ENCODE results near the gene GUCD1. TPM values are rescaled to one million over a fixed set of nuclear protein-coding genes. Genes with fewer than 3 reads are reported as not detected.

Gene GUCD1
- total and polyA plus RNA-seq, 2 of the 13 experiments (the other 11 are each of a cell fraction or from before 2014, with no cell fraction given), result 128 to 245 TPM

DNA sequence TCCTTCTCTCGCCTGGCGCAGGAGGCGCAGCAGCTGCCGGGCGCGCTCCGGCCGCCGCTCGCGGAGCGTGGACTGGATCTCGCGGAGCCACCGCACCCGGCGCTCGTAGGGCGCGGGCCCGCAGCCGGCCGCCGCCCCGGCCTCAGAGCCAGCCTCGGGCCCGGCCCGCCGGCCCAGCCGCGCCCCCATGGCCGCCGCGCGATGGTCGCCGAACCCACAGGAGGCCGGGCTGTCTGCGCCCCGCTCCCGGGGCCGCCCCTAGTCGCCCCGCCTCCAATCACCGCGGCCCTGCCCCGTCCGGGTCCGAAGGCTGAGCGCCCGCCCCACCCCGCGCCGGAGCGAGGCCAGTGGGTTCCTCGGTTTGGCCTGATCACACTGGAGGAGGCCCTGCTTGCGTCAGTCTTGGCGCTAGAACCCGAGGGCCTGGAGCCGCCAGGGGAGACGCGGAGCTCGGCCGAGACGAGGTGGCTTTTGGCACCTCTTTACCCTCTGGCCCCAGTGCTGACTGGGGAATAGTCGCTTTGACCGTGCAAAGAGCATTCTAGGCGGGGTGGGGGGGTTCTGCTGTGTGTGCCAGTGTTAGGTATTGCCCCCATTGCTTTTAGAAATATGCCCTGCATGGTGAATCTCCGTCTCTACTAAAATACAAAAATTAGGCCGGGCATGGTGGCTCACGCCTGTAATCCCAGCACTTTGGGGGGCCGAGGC lies 38.1 kb upstream of the GUCD1 start, which contains the start of gene LRRC75B (continued):
- TF ChIP-seq, protein P1, sequence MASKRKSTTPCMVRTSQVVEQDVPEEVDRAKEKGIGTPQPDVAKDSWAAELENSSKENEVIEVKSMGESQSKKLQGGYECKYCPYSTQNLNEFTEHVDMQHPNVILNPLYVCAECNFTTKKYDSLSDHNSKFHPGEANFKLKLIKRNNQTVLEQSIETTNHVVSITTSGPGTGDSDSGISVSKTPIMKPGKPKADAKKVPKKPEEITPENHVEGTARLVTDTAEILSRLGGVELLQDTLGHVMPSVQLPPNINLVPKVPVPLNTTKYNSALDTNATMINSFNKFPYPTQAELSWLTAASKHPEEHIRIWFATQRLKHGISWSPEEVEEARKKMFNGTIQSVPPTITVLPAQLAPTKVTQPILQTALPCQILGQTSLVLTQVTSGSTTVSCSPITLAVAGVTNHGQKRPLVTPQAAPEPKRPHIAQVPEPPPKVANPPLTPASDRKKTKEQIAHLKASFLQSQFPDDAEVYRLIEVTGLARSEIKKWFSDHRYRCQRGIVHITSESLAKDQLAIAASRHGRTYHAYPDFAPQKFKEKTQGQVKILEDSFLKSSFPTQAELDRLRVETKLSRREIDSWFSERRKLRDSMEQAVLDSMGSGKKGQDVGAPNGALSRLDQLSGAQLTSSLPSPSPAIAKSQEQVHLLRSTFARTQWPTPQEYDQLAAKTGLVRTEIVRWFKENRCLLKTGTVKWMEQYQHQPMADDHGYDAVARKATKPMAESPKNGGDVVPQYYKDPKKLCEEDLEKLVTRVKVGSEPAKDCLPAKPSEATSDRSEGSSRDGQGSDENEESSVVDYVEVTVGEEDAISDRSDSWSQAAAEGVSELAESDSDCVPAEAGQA (IDR thresholded peaks at IDR 0.05; ENCODE audit: low read depth), result no peak
- TF ChIP-seq, protein P1 (CRISPR knock-in tag; IDR thresholded peaks at IDR 0.05; ENCODE audit: borderline replicate concordance), result no peak
- TF ChIP-seq U2AF1 (optimal IDR thresholded peaks at IDR 0.05; ENCODE audit: low read depth, low read length) (no peak), ZNF20 (CRISPR knock-in tag; IDR thresholded peaks at IDR 0.05) (no peak), ZNF615 (CRISPR knock-in tag; IDR thresholded peaks at IDR 0.05; ENCODE audit: borderline replicate concordance) (no peak), PRMT3 (CRISPR knock-in tag; IDR thresholded peaks at IDR 0.05; ENCODE audit: borderline replicate concordance, low read depth) (no peak), TCF7 (IDR thresholded peaks at IDR 0.05; ENCODE audit: low read depth) (no peak), RBM39 (IDR thresholded peaks at IDR 0.05; ENCODE audit: low read depth, low read length, poor library complexity, severe bottlenecking) (peak; percentile 26), ZNF230 (CRISPR knock-in tag; IDR thresholded peaks at IDR 0.05) (no peak), CCDC6 (CRISPR knock-in tag; IDR thresholded peaks at IDR 0.05) (no peak), CHCHD3 (CRISPR knock-in tag; IDR thresholded peaks at IDR 0.05) (no peak), ZNF207 (IDR thresholded peaks at IDR 0.05; ENCODE audit: borderline replicate concordance) (no peak), ZSCAN21 (CRISPR knock-in tag; IDR thresholded peaks at IDR 0.05; ENCODE audit: borderline replicate concordance) (no peak; the same call in 1 of the 2 replicates), AHR (CRISPR knock-in tag; IDR thresholded peaks at IDR 0.05) (no peak), NFKB2 (CRISPR knock-in tag; IDR thresholded peaks at IDR 0.05; ENCODE audit: borderline replicate concordance) (peak; percentile 27; the same call in 1 of the 2 replicates), ZNF569 (CRISPR knock-in tag; IDR thresholded peaks at IDR 0.05; ENCODE audit: borderline replicate concordance) (no peak), ZNF510 (CRISPR knock-in tag; IDR thresholded peaks at IDR 0.05; ENCODE audit: low read depth) (no peak), ZSCAN29 (CRISPR knock-in tag; conservative IDR thresholded peaks at IDR 0.05) (no peak), HMG20B (CRISPR knock-in tag; conservative IDR thresholded peaks at IDR 0.05) (no peak), YEATS4 (CRISPR knock-in tag; IDR thresholded peaks at IDR 0.05; ENCODE audit: borderline replicate concordance) (no peak), NFKBIZ (CRISPR knock-in tag; IDR thresholded peaks at IDR 0.05) (no peak), ZNF343 (CRISPR knock-in tag; IDR thresholded peaks at IDR 0.05) (0 out of 2 replicates have a peak, but pooled peaks have one; percentile 29)
- TF ChIP-seq, protein P2, sequence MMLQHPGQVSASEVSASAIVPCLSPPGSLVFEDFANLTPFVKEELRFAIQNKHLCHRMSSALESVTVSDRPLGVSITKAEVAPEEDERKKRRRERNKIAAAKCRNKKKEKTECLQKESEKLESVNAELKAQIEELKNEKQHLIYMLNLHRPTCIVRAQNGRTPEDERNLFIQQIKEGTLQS (CRISPR knock-in tag; IDR thresholded peaks at IDR 0.05), result peak; percentile 65; the same call in 1 of the 2 replicates
- TF ChIP-seq, protein P3, sequence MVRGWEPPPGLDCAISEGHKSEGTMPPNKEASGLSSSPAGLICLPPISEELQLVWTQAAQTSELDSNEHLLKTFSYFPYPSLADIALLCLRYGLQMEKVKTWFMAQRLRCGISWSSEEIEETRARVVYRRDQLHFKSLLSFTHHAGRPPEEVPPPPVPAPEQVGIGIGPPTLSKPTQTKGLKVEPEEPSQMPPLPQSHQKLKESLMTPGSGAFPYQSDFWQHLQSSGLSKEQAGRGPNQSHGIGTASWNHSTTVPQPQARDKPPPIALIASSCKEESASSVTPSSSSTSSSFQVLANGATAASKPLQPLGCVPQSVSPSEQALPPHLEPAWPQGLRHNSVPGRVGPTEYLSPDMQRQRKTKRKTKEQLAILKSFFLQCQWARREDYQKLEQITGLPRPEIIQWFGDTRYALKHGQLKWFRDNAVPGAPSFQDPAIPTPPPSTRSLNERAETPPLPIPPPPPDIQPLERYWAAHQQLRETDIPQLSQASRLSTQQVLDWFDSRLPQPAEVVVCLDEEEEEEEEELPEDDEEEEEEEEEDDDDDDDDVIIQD (CRISPR knock-in tag; IDR thresholded peaks at IDR 0.05; ENCODE audit: low read depth), result peak; percentile 62; the same call in 1 of the 2 replicates
